RPMI8226 (cell line): ENCODE results near the gene KHNYN.
"Not testable (repeated sequence)": the region's sequence is repeated elsewhere in the genome, so short reads cannot be mapped to it uniquely, and the experiment has no call there.

Experiments used
- DNase-seq: peaks from one replicate; pipeline ENCODE4 v3.0.0-alpha.2; 2015

Gene KHNYN

DNA sequence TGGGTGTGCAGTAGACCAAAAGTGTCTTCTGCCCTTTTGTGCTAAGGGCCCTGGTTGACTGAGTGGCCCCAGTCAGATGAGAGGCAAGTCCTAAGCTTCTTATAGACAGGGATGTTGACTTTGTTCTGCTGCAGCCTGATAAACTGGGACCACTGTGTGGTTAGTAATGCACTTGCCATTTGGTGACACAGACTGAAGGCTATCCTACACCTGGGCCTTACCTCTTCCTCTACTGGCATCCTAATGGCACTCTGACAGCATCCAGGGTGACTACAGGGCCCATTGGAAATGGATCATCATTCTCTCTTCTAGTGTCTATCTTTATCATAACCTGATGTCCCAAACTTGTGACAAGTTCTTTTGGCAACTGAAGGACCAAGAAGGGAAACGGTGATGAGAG is 9.5 kb downstream of the KHNYN start:
- DNase-seq = no peak

- DNase-seq = no peak
Measured at GRCh38 chr14:24439830-24440605, 10.3 kb downstream of the KHNYN start.

GRCh38 chr14:24440606-24441399 is 11.0 kb downstream of the KHNYN start:
- DNase-seq = no peak

GRCh38 chr14:24441485-24441884 is 11.7 kb downstream of the KHNYN start:
- no peak for DNase-seq

GRCh38 chr14:24441904-24442239 is 12.1 kb downstream of the KHNYN start:
- DNase-seq = no peak

GRCh38 chr14:24442240-24443052 is 12.7 kb downstream of the KHNYN start, which contains the start of gene SDR39U1:
TSS of gene SDR39U1 (minus strand) at chr14:24442776. CDS start at chr14:24442769, 7 bp downstream.
- DNase-seq = peak; percentile 97

- DNase-seq = no peak
Measured at GRCh38 chr14:24443053-24443665, 13.4 kb downstream of the KHNYN start.

DNA sequence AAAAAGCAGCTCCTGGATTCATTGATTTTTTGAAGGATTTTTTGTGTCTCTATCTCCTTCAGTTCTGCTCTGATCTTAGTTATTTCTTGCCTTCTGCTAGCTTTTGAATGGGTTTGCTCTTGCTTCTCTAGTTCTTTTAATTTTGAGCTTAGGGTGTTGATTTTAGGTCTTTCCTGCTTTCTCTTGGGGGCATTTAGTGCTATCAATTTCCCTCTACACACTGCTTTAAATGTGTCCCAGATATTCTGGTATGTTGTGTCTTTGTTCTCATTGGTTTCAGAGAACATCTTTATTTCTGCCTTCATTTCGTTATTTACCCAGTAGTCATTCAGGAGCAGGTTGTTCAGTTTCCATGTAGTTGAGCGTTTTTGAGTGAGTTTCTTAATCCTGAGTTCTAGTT is 21.1 kb downstream of the KHNYN start:
- DNase-seq = not testable (repeated sequence)

DNA sequence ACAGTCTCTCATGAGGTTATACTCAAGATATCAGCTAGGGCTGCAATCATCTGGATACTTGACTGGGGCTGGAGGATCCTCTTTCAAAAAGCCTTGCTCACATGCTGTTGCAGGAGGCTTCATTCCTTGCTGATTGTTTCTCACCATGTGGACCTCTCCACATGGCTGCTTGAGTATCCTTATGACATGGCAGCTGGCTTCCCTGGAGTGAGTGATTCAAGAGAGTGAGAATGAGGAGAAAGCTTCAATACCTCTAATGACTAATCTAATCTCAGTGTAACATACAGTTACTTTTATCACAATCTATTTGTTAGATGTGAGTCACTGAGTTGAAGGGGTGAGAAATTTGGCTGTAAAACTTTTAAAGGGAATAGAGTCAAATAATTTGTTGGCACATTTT is 27.2 kb downstream of the KHNYN start:
- no peak for DNase-seq

GRCh38 chr14:24458736-24459135 is 29.0 kb downstream of the KHNYN start:
- no peak for DNase-seq

GRCh38 chr14:24459331-24459730 is 29.6 kb downstream of the KHNYN start:
- DNase-seq = no peak

DNA sequence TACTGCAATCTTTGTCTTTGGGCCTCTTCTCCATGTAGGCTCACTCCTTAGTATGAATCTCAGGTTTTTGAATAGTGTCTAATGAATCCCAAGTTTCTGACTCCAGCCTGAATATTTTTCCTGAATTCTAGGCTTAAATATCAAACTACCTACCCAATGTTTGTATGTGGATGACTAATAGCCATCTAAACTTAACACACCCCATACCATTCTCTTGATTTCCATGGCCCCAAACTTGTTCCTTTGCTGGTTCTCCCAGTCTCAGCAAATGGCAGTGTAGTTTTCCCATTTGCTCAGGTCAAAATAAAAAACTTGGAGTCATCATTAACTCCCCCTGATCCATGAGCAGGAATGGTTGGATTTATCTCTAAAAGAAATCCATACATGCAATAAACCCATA is 31.6 kb downstream of the KHNYN start:
- DNase-seq = no peak

- DNase-seq = no peak
Measured at GRCh38 chr14:24463017-24463883, 33.5 kb downstream of the KHNYN start.

GRCh38 chr14:24463884-24464785 is 34.4 kb downstream of the KHNYN start:
- DNase-seq = no peak

- no peak for DNase-seq
Measured at GRCh38 chr14:24465368-24465767, 35.6 kb downstream of the KHNYN start.

GRCh38 chr14:24465805-24466204 is 36.1 kb downstream of the KHNYN start:
- no peak for DNase-seq

GRCh38 chr14:24470450-24470849 is 40.7 kb downstream of the KHNYN start:
- DNase-seq = not testable (repeated sequence)

DNA sequence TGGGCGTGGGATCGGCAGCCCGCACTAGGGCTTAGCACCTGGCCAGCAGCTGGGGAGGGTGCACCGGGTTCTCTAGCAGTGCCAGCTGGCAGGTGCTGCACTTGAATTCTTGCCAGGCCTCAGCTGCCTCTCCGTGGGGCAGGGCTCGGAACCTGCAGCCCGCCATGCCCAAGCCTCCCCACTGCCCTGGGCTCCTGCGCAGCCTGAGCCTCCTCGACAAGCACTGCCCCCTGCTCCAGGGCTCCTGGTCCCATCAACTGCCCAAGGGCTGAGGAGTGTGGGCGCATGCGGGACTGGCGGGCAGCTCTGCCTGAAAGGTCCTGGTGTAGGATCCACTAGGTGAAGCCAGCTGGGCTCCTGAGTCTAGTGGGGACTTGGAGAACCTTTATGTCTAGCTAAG is 43.5 kb downstream of the KHNYN start:
- peak; percentile 12 for DNase-seq

DNA sequence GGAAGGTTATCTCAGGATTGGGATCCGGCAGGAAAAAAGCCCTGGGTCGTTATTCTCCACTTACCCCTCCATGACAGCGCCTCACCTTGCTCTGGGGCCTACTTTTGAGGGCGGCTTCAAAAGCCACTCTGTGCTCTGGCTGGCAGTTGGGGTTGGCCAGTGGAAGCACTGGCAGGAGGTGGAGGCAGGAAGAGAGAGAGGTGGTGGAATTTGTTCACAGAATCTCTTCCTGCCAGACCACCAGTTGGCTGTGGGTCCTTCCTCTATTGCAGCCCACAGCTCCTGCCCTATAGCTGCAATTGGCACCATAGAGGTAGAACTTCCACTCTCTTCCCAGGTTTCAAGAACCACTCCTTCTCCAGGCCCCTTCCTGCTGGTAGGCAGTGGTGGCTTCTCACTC is 45.5 kb downstream of the KHNYN start:
- no peak for DNase-seq

DNA sequence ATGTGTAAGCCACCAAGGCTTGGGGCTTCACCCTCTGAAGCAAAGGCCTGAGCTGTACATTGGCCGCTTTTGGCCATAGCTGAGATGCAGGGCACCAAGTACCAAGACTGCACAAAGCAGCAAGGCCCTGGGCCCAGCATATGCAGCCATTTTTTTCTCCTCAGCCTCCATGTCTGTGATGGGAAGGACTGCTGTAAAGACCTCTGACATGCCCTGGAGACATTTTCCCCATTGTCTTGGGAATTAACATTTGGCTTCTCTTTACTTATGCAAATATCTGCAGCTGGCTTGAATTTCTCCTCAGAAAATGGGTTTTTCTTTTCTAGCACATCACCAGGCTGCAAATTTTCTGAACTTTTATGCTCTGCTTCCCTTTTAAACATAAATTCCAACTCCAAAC is 50.2 kb downstream of the KHNYN start:
- not testable (repeated sequence) for DNase-seq
